ENCODE measurements around the gene DLG2.
"Not testable (repeated sequence)": the region's sequence is repeated elsewhere in the genome, so short reads cannot be mapped to it uniquely, and the experiment has no call there.

The DLG2 gene

GRCh38 chr11:83600661-83601060 is 2026.5 kb downstream of the DLG2 start:
- no peak overlapping the region for H3K4me3 ChIP-seq (replicated peaks; ENCODE audit: low read depth, low read length)
- no peak for DNase-seq (ENCODE audit: low read depth)
- TF ChIP-seq, protein P1, sequence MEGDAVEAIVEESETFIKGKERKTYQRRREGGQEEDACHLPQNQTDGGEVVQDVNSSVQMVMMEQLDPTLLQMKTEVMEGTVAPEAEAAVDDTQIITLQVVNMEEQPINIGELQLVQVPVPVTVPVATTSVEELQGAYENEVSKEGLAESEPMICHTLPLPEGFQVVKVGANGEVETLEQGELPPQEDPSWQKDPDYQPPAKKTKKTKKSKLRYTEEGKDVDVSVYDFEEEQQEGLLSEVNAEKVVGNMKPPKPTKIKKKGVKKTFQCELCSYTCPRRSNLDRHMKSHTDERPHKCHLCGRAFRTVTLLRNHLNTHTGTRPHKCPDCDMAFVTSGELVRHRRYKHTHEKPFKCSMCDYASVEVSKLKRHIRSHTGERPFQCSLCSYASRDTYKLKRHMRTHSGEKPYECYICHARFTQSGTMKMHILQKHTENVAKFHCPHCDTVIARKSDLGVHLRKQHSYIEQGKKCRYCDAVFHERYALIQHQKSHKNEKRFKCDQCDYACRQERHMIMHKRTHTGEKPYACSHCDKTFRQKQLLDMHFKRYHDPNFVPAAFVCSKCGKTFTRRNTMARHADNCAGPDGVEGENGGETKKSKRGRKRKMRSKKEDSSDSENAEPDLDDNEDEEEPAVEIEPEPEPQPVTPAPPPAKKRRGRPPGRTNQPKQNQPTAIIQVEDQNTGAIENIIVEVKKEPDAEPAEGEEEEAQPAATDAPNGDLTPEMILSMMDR (IDR thresholded peaks at IDR 0.05; ENCODE audit: low read length, missing control alignments), result no peak

GRCh38 chr11:83599066-83599465 is 2028.1 kb downstream of the DLG2 start:
- TF ChIP-seq, protein P1 (IDR thresholded peaks at IDR 0.05; ENCODE audit: low read length, missing control alignments), result no peak
- no peak for DNase-seq (ENCODE audit: low read depth)
- no peak overlapping the region for H3K4me3 ChIP-seq (replicated peaks; ENCODE audit: low read depth, low read length)

GRCh38 chr11:83587797-83588196 is 2039.3 kb downstream of the DLG2 start:
- not testable (repeated sequence) for DNase-seq (ENCODE audit: low read depth); H3K4me3 ChIP-seq (replicated peaks; ENCODE audit: low read depth, low read length)

DNA sequence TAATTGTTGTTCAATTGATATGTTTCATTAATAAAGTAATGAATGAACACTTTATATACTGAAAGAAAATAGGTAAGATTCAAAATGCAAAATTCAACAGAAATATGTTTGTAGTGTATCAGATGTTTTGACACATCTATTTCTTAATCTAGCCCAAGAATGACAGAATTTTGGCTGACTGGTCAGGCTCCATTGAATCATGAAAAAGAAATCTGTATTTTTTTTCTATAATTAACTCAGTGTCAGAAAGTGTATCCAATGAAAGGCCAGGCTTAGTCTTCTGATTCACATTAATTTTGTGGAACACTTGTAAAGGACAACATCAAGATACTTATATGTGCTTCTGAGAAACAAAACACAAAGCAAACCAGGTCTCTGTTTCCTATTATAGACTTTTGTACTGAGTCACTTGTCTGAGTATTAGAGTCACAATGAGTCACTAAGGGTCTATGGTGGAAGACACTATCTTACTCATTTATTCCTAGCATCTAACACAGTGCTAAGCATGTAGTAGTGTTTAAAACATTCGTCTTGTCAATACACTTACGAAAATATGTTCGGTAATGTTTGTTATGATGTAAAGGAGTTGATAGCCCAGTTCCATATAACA is 2043.3 kb downstream of the DLG2 start:
- H3K4me3 ChIP-seq (replicated peaks; ENCODE audit: low read depth, low read length), result no peak overlapping the region
- peak; percentile 10 for DNase-seq (ENCODE audit: low read depth)
- TF ChIP-seq, protein P1 (IDR thresholded peaks at IDR 0.05; ENCODE audit: low read length, missing control alignments), result no peak

DNA sequence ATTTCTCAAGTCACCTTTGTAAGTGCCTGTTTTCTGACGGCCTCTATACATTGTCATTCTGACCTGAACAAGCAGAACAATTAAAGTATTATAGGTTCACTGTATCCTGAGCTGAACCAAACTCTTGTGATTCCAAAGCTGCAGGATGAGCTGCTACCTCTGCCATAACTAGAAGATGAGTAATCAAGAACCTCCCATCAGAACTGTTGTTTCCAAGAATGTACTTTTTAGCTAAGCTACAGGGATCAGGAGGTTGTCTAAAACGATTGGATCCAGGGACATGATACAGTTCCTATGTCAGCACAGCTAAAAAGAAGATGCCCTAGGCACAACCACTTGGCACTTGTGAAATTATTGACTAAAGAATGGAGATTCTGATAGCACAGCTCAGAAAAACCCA is 2052.6 kb downstream of the DLG2 start:
- H3K4me3 ChIP-seq (replicated peaks; ENCODE audit: low read depth, low read length), result no peak overlapping the region
- TF ChIP-seq, protein P1 (IDR thresholded peaks at IDR 0.05; ENCODE audit: low read length, missing control alignments), result no peak
- no peak for DNase-seq (ENCODE audit: low read depth)

DNA sequence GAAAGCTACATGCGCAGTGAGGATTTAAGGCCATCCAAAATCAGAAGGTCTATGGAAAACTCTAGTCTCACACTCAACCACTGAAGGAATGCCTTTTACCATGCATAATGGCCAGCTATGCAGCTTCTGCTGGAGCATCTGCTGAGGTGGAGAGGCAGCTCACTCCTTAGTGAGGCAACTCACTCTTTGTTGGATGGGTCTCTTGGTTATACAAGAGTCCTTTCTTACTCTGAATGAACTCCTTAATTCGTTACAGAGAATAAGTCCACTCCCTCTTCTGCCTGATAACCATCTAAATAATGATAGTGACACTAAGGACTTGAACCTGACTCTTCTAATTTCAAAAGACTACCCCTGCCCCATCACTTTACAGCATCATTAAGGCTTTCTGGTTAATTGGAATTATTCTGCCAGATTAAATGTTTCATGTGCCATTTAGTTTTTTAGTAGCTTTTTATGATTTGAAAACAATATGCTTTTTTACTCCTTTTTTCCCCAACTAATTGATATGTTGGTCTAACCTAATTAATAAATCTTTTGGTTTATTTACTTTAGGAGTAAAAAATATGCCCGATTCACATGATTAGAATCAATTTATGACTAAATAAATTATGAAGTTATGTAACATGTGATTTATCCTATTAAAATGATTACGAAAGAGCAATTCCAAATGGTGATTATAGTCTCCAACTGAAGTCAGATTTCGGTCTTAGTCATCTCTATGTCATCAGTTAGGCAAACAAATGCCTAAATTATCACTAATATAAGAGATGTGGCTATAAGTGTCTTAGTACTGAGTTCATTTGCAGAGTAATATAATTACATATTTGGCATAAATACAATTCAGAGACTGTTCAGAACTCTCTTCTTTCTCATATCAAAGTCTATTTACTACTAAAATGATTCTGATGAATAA is 2054.3 kb downstream of the DLG2 start:
- peak; percentile 7 for DNase-seq (ENCODE audit: low read depth)

DNA sequence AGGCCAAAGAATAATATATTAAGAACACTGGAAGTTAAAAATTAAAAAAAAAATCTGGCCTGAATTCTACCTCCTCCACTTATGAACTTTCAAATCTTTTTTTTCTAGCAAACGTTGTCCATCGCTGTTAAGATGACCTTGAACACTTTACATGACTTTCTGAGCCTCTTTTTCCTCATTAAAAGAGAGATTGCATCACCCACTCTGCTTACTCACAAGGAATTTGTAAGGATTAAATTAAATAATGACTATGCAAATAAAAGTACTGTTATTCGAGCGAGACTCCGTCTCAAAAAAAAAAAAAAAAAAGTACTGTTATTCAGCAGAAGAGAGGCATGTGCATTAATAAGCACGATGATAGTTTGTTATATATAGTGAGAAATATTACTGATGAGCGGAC is 2055.8 kb downstream of the DLG2 start:
- DNase-seq (ENCODE audit: low read depth), result peak; percentile 6
- TF ChIP-seq, protein P1 (IDR thresholded peaks at IDR 0.05; ENCODE audit: low read length, missing control alignments), result no peak
- H3K4me3 ChIP-seq (replicated peaks; ENCODE audit: low read depth, low read length), result no peak overlapping the region

More for the DNA sequence above, 2054.3 kb downstream of the DLG2 start:
- TF ChIP-seq, protein P1 (IDR thresholded peaks at IDR 0.05; ENCODE audit: low read length, missing control alignments), result no peak
- no peak overlapping the region for H3K4me3 ChIP-seq (replicated peaks; ENCODE audit: low read depth, low read length)
